SU-DHL-6 (cell line): Measurements from ENCODE around the gene MROH7.

Source experiments
- CTCF ChIP-seq: fragments of 200-600 bp; sonication (generic); IDR thresholded peaks from one replicate; pipeline ENCODE4 v1.5.1; 2017; ENCODE audit warnings: antibody characterized with exemption, mild to moderate bottlenecking, low read length, moderate library complexity; ENCODE audit not compliant: insufficient read depth, poor library complexity, severe bottlenecking
- EZH2phosphoT487 ChIP-seq: fragments of 200-600 bp; sonication (generic), shearing (Covaris generic); conservative IDR thresholded peaks from 2 replicates; pipeline ENCODE4 v1.6.1; 2018; ENCODE audit warnings: mild to moderate bottlenecking, antibody characterized with exemption, low read length, moderate library complexity, mixed read lengths

GRCh38 chr1:54658164-54658913, 16.8 kb downstream of the MROH7 start:
- no peak for TF ChIP-seq CTCF
- no peak for TF ChIP-seq EZH2phosphoT487
